Measurements from ENCODE around the gene ADGRA1.

Gene ADGRA1

GRCh38 chr10:133079836-133080682, 7.7 kb upstream of the ADGRA1 start:
- DNase-seq = no peak

GRCh38 chr10:133080683-133081040, 7.1 kb upstream of the ADGRA1 start:
- DNase-seq = no peak

DNA sequence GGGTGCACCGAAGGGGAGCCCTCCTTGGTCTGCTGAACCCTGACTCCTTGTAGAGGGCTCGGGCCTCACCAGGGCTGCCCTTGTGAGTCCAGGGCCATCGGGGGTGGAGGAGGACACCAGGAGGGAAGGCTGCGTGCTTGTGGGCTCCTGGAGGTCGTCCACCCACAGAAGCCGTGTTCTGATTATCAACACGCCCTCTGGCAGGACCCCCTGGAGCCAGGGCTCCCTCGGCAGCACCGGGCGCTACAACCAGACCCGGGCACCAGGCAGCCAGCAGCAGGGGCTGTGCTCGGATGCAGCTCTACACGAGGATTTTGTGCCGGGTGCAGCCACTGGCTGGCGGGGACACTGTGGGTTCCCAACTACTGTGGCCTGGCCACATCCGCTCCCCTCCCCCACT, 6.1 kb upstream of the ADGRA1 start:
- DNase-seq = no peak

GRCh38 chr10:133082685-133083421, 4.9 kb upstream of the ADGRA1 start:
- no peak for DNase-seq

GRCh38 chr10:133083422-133084100, 4.2 kb upstream of the ADGRA1 start:
- DNase-seq = no peak

DNA sequence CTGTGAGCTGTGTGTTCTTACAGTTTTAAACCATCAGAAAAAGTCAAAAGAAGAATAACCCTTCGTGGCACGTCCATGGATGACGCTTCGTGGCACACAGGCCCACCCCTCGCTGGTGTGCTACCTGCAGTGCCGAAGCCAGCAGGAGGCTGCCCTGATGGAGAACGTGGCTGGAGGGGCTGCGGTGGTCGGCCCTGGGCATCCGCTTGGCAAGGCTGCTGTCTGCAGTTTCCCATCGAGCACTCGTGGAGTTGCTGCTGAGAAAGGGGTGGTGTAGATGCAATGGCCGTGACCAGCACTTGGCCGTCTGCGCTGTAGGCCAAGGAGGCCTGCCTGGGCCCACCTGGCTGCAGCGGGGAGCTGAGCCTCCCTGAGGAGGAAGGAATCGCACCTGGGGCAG, 3.2 kb upstream of the ADGRA1 start:
- no peak for DNase-seq

DNA sequence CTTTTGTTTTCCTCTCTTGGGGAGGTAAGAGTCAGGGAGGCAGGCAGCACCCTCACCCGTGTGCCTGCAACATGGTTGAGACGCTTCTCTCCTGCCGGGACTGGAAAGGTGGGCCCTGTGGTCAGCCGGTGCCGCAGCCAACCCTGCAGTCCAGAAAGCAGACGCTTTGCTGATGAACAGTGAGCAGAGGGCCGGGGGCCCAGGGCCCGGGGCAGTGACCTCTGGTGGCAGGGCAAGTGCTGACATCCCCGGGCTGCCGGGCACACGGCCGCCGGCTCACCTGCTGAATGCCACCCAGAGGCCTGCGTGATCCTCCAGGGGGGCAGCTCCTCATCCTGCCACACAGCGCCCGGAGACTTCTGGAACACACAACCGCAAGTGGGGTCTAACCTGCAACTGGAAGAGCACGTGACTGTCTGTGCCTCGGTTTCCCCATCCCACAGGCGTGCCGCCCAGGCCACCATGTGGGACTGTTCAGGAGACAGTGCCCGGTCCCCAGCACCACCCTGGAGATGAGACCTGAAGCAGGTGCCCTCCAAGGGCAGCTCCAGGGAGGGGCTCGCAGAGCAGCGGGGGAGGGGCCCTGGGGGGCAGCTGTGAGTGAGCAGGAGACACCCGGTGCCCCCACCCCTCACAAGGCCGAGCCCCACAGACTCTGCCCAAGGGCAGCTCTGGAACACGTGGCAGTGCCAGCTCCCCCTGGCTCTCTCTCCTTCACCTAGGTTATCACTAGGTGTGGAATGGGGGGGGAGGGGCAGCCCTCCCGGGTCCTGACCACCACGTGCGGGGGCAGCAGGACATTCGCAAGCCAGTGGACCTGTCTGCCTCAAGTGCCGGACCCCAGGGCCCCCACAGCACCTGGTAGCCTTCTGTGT, 2.2 kb upstream of the ADGRA1 start:
- DNase-seq = no peak

DNA sequence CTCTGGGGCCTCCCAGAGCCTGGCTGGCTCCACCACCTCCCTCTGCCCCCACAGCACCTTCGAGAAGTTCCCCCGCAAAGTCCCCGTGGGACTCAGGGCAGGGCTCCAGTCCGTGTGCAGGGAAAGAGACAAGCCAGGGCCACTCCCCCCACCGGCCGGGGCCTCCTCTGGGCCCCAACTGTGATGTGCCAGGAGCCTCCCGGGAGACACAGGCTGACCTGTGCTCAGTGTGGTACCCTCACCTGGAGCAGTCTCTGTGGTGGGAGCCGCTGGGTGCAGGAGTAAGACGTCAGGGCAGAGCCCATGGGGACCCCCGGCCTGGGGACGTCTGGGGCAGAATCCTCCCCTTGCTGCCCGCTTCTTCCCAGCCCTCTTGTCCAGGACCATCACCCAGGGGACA, 1.5 kb upstream of the ADGRA1 start:
- DNase-seq = no peak

GRCh38 chr10:133087045-133087678, 562 bp upstream of the ADGRA1 start:
- no peak for DNase-seq

GRCh38 chr10:133088179-133088955, 643 bp downstream of the ADGRA1 start:
- no peak for DNase-seq

GRCh38 chr10:133088956-133089800, 1.5 kb downstream of the ADGRA1 start:
- no peak for DNase-seq

DNA sequence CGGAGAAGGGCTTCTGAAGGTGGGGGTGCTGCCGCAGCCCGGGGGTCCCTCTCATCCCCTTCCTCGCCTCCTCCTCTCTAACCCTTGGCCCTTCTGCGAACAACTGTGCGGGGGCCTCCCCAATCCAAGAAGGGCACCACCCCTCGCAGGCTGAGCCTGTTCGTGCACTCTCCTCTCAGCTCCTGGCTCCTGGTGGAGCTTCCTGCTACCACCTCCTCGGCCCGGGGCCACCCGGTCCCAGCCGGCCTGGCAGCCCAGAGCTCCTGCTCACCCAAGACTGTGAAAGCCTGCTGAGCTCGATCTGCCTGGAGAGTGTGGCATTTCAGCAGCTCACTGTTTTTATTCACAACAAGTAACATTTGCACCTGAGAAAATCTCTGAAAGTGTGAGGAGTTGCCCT, 2.4 kb downstream of the ADGRA1 start:
- no peak for DNase-seq

- DNase-seq = no peak
These were observed 2.9 kb downstream of the ADGRA1 start for GRCh38 chr10:133090654-133091053.

GRCh38 chr10:133091316-133091715, 3.6 kb downstream of the ADGRA1 start:
- no peak for DNase-seq

DNA sequence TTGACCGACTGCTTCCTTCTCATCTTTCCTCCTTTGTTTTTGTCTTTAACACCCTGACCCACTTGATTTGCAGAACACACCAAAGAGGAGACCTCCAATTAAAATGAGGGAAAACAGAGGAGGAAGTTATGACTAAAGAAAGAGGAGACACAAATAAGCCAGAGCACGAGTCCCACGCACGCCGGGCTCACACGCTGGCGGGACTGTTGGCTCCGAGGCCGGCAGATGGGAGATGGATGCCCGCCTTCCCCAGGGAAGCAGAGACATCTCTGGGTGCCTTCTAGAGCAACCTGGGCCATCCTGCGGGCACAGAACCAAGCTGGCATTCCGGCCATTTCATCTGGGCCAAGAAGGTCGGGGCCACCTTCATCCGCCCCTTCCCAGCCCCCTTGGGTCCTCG, 5.6 kb downstream of the ADGRA1 start:
- no peak for DNase-seq

- DNase-seq = no peak
These were observed 6.6 kb downstream of the ADGRA1 start for GRCh38 chr10:133094286-133094685.

DNA sequence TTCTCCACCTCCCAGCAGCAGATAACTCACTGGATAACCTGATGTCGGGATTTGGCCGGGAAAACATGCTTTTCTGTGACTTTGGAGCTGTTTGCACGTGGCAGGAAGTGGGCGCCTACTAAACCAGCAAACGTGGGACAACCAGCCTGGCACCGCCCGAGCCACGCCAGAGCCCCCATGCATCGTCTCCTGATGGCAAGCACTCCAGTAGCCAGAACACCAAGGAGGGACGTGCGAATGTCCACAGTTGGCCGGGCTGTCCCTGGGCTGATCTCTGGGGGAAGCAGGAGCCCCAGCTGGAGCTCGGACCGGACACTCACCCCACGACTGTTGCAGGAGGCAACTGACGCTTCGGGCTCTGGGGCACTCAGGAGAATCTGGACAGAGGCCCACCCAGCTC, 7.1 kb downstream of the ADGRA1 start:
- no peak for DNase-seq

- no peak for DNase-seq
These were observed 7.9 kb downstream of the ADGRA1 start for GRCh38 chr10:133095586-133095985.

- no peak for DNase-seq
These were observed 9.0 kb downstream of the ADGRA1 start for GRCh38 chr10:133096616-133097269.

DNA sequence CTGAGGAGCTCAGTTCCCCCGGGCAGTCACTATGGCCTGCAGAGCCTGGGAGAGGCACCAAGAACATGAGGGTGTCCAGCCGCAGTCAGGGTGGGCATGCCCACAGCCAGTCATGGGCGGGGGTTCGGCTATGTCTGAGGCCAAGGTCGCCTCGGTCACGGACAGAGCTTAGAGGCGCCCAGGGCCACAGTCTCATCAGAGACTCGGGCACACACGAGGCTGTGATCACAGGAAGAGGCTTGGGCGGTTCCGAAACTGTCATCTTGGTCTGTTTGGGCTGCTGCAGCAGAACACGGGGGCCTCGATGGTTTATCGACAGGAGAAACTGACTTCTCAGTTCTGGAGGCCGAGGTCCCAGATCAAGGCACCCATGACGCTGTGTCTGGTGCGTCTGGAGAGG, 9.7 kb downstream of the ADGRA1 start:
- DNase-seq = no peak

All from activated CD8-positive, alpha-beta memory T cell treated with anti-CD3 and anti-CD28 coated beads for 24 hours (primary cell).